ENCODE measurements around the gene KMT2B.

DNA sequence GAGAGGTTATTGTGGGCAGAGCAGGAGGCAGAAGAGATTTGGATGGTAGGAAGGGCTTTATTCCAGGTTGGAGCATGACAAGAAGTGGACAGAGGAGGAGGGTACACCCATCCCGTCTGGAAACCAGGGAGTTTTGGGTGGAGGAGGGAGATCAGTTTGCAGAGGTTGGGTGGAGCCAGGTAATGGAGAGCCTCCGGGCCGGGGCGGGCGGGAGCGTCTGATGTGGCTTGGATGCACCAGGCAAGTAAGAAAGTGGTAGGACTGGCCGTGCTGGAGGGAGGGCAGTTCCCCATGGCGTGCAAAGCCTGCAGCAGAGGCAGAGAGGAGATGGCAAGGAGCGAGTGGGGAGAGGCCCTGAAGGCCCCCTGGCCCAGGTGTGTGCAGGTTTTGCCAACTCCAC is 13.6 kb downstream of the KMT2B start:
- TF ChIP-seq CTCF (IDR thresholded peaks at IDR 0.05) (no peak), POLR2A (IDR thresholded peaks at IDR 0.05) (no peak)

All from uterus (tissue), 2 donors.